Mucosa of rectum (tissue), 2 donors: Measurements from ENCODE around the gene TMEM62.

Experiments used
- H3K27ac ChIP-seq, 2 donors: one replicate each; pipeline ENCODE4 v1.7.0; 2013; ENCODE audit warnings: inconsistent platforms in 2 of 2, low read depth in 2 of 2, low read length in 2 of 2
- H3K27me3 ChIP-seq, 2 donors: one replicate each; pipeline ENCODE4 v1.7.0; 2013; ENCODE audit warnings: low read length in 2 of 2; ENCODE audit not compliant: control insufficient read depth in 2 of 2, insufficient read depth in 2 of 2
- H3K36me3 ChIP-seq, 2 donors: one replicate each; pipeline ENCODE4 v1.7.0; 2013; ENCODE audit warnings: low read length in 2 of 2; ENCODE audit not compliant: control insufficient read depth in 2 of 2, insufficient read depth in 2 of 2
- H3K4me1 ChIP-seq, 2 donors: one replicate each; pipeline ENCODE4 v1.7.0; 2013; ENCODE audit warnings: low read length in 2 of 2, mild to moderate bottlenecking in 1 of 2; ENCODE audit not compliant: control insufficient read depth in 2 of 2, insufficient read depth in 2 of 2
- H3K4me3 ChIP-seq, 2 donors: one replicate each; pipeline ENCODE4 v1.7.0; 2013; ENCODE audit warnings: low read length in 2 of 2
- H3K9ac ChIP-seq, 2 donors: one replicate each; pipeline ENCODE4 v1.7.0; 2013; ENCODE audit warnings: low read length in 2 of 2, low read depth in 1 of 2, mild to moderate bottlenecking in 1 of 2
- H3K9me3 ChIP-seq, 2 donors: one replicate each; pipeline ENCODE4 v1.7.0; 2013; ENCODE audit warnings: low read length in 2 of 2; ENCODE audit not compliant: control insufficient read depth in 2 of 2
- donor health status: healthy.
- donor health status: Normal muscosa, but diverticular disease.

TMEM62 gene

DNA sequence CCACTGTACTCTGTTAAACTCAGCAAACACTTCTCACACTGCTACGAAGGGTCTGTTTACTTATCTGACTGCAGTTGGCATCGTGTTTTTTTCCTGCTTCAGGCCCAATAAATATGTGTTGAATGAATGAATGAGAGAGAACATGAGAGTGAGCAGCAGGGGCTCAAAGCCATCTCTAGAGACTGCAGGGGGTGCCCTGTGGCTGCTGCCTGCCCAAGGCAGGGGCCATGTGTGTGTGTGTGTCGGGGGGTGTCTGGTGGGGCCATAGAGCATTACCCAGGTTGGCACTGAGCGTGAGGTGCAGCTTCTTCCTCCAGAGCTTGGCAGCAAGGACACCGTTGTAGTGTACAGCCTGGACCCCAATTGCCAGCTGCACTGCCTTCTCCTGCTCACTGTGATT, 72.7 kb downstream of the TMEM62 start:
- Histone ChIP-seq H3K9ac (no peak overlapping the region), H3K9me3 (no peaks in the 10 kb centered on the region), H3K36me3 (no peaks in the 10 kb centered on the region), H3K27ac (no peak overlapping the region), H3K4me3 (no peak overlapping the region), H3K4me1 (no peaks in the 10 kb centered on the region), H3K27me3 (peaks cover 0 to 2% of the 10 kb centered on the region in 2 donors)

DNA sequence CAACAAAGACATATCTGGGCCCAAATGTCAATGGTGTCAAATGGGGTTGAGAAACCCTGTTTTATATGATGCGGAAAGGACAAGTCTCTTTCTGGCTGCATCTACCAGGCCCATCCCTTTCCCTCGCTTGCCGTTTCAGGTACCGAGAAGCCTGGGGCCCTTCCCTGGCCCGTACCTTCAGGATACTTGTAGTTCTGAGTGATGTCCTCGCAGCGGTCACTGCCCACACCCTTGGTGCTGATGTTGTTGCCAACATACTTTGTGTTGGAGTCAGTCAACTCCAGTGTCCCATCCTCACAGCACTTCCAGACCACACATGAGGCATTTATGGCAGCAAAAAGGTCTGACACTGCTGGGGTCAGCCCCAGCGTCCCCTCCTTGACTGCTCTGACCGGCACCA, 73.6 kb downstream of the TMEM62 start:
- Histone ChIP-seq H3K36me3 (no peaks in the 10 kb centered on the region), H3K9ac (no peak overlapping the region), H3K27me3 (peaks cover 0 to 2% of the 10 kb centered on the region in 2 donors), H3K4me3 (no peak overlapping the region), H3K4me1 (no peaks in the 10 kb centered on the region), H3K9me3 (no peaks in the 10 kb centered on the region), H3K27ac (no peak overlapping the region)

DNA sequence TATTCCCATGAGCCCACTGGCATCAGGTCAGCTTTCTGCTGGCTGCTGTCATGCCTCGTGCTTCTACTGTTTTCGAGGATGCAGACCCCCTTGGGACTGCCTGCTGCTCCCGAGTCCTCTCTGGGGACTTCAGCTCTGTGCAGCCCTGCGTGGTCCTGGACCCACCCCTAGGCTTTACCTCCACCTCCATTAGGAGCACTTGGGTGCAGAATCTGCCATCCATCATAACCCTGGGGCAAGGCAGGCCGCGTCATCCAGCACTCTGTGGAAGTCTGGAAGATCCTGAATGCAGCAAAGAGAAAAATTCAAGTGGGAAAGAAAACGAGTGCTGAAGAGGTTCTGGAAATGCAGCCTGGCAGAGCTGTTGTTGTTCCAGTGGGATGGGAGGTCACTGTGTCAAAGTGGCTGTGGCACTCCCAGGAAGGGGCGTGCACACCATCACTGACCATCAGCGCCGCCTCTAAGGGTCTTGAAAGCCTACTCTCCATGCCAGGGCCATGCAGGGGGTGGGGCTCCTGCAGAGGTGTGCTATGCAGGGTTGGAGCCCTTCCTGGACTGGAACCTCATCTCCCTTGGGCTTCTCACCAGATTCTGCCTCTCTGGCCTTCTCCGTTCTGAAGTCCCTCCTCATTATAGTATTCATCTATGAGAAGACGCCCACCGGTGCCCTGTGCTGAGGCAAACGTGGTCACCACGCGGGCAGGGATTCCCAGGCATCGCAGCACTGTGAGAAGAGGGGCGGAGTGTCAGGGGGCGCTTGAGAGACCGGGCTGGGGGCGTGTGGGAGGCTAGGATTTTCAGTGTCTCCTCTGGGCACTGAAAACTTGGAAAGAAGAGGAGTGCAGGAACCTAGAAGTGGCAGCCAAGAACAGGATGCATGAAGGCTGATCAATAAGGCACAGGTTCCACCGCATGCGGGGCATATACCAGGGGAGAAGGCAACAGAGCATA, 74.9 kb downstream of the TMEM62 start:
- H3K36me3 ChIP-seq = no peaks in the 10 kb centered on the region
- H3K4me1 ChIP-seq = no peaks in the 10 kb centered on the region
- peaks cover 0 to 2% of the 10 kb centered on the region in 2 donors for H3K27me3 ChIP-seq
- no peaks in the 10 kb centered on the region for H3K9me3 ChIP-seq
- H3K27ac ChIP-seq = no peak overlapping the region
- H3K9ac ChIP-seq = no peak overlapping the region
- no peak overlapping the region for H3K4me3 ChIP-seq

DNA sequence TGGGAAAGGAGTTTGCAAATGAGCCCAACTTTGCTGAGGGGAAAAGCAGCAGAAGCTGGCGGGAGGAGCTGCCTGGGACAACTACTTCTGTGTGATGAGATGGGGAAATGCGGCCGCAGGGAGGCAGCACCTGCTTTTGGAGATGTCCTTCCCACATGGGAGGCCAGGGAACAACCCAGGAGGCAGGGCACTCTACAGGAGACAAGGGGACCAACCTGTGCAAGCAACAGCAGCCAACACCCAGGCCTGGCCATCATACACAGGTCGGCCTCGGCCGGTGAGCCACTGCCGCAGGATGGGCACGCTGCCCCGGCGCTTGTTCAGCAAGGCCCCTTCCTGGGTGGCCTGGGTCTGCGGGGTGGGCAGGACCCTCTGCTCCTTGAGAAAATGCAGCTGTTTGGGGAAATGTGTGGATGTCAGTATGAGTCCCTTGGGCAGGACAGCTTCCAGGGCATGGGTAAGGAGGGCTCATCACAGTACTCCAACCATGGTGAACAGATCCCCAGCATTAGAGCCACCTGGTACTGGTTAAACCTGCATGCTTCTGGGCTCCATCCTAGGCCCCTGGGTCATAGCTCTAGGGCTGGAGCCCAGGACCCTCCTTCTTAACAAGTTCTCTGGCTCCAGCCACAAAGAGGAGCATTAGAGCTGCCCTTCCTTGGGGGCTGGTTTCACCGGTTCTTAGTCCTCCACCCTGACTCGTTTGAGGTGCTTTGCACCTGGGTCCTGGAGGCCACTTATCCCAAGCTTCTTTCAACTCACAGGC, 75.9 kb downstream of the TMEM62 start:
- Histone ChIP-seq H3K9ac (no peak overlapping the region), H3K27ac (no peak overlapping the region)

DNA sequence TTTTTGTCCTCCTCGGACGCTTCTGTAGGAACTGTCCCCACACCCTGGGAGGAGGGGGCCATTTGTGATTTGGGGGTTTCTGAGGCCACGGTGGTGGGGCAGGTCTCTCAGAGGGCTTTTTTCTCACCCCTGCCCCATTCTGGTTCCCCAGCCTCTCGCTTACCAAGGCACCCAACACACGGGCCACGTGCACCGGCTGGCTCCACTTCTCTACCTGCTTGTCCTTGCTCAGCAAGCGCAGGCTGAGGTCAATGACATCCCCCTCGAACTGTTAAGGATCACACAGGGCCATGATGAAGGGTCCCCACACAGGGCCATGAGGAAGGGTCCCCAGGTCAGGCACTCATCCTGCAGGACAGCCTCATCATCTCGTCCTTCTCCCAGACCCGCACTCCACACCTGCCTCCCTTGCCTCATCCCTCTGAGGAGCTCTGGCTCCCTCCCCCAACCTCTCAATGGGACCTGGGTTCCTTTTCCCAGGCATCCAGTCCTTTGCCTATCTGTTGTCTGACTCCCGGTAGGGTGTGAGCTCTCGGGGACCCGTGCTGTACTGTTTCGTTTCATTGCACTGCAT, 76.9 kb downstream of the TMEM62 start:
- H3K9ac ChIP-seq = no peak overlapping the region
- H3K9me3 ChIP-seq = no peaks in the 10 kb centered on the region
- no peak overlapping the region for H3K27ac ChIP-seq
- H3K27me3 ChIP-seq = peaks cover 0 to 2% of the 10 kb centered on the region in 2 donors
- H3K36me3 ChIP-seq = no peaks in the 10 kb centered on the region
- H3K4me3 ChIP-seq = no peak overlapping the region
- no peaks in the 10 kb centered on the region for H3K4me1 ChIP-seq

More for the DNA sequence above, 75.9 kb downstream of the TMEM62 start:
- Histone ChIP-seq H3K9me3 (no peaks in the 10 kb centered on the region), H3K27me3 (peaks cover 0 to 2% of the 10 kb centered on the region in 2 donors), H3K4me3 (no peak overlapping the region), H3K36me3 (no peaks in the 10 kb centered on the region), H3K4me1 (no peaks in the 10 kb centered on the region)

DNA sequence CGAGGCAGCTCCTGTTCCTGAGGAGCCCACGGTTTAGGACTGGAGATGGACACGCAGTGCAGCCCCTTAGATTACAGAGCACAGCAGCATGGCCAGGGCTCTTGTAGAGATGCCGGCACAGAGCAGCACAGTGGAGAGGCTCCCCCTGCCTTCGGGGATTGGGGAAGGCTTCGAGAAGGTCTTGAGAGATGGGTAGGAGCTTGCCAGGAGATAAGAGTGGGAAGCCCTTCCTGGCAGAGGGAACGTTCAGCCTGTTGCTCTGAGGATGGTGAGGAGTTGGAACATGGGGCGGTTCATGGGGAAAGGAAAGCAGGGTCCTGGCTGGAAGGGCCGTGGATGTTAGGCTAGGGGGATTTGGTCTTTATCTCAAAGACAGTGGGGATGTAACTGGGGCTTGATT, 77.4 kb downstream of the TMEM62 start:
- Histone ChIP-seq H3K9ac (no peak overlapping the region), H3K9me3 (no peaks in the 10 kb centered on the region), H3K27ac (no peak overlapping the region), H3K36me3 (no peaks in the 10 kb centered on the region), H3K27me3 (peaks cover 0 to 2% of the 10 kb centered on the region in 2 donors), H3K4me3 (no peak overlapping the region), H3K4me1 (no peaks in the 10 kb centered on the region)

DNA sequence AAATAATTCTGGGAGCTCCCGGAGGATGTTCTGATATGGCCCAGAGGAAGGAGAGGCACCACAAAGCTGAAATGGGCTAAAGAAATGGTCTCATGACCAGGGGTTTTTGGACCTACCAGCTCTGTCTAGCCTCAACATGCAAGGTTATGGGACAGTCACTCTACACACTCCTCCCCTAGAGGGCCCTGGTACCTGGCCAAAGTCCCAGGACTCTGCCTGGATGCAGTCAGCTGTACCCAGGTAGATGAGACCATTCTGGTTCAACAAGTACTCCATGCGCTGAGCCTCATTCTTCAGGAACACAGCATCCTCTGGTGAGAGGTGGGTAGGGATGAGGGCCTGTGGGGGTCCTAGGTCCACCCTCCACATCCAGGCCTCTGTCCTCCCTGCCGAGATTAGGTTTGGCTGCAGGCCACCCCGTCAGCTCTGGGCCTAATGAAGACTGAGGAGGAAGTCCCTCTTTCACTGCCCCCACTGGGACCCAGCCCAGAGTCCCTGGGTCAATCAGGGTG, 77.9 kb downstream of the TMEM62 start:
- Histone ChIP-seq H3K9ac (no peak overlapping the region), H3K9me3 (no peaks in the 10 kb centered on the region), H3K4me1 (no peaks in the 10 kb centered on the region), H3K36me3 (no peaks in the 10 kb centered on the region), H3K27ac (no peak overlapping the region), H3K27me3 (peaks cover 0 to 2% of the 10 kb centered on the region in 2 donors), H3K4me3 (no peak overlapping the region)

DNA sequence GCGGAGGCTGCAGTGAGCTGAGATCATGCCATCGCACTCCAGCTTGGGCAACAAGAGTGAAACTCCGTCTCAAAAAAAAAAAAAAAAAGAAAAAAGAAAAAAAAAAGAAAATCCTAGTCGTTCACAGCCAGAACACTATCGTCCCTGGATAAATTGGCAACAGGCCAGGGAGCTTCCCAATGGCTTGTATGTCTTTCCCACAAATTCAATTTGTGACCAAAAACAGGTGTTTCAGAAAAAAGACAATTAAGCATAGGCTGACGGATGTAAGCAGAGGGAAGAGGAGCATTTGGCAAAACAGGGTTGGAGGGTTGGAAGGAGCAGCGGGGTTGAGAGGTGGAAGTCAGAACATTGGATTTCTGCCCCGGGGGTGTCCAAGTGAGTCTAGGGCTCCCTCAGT, 78.9 kb downstream of the TMEM62 start:
- Histone ChIP-seq H3K9me3 (no peaks in the 10 kb centered on the region), H3K27ac (no peak overlapping the region), H3K27me3 (peaks cover 0 to 2% of the 10 kb centered on the region in 2 donors)

DNA sequence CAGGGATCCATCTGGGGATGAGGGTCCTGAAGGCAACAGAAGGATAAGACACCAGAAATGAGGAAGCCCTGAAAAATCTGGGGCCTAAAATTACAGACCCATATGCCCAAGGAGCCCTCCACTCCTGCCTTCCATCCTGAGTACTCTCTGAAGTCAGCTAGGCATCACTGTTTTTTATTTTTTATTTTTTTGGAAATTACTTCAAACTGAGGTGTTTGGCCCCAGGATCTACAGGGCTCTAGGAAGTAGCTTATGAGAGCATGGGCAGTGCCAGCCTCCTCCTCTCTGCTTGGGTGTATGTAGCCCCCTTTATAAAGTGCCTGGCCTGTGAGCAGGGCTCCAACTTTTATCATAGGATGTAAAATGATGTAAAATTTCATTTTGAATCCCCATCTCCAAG, 79.6 kb downstream of the TMEM62 start:
- Histone ChIP-seq H3K36me3 (no peaks in the 10 kb centered on the region), H3K9ac (no peak overlapping the region), H3K27me3 (peaks cover 0 to 2% of the 10 kb centered on the region in 2 donors), H3K9me3 (no peaks in the 10 kb centered on the region), H3K4me1 (no peaks in the 10 kb centered on the region), H3K4me3 (no peak overlapping the region), H3K27ac (no peak overlapping the region)

More for the DNA sequence above, 78.9 kb downstream of the TMEM62 start:
- H3K4me3 ChIP-seq = no peak overlapping the region
- no peaks in the 10 kb centered on the region for H3K4me1 ChIP-seq
- no peak overlapping the region for H3K9ac ChIP-seq
- H3K36me3 ChIP-seq = no peaks in the 10 kb centered on the region

DNA sequence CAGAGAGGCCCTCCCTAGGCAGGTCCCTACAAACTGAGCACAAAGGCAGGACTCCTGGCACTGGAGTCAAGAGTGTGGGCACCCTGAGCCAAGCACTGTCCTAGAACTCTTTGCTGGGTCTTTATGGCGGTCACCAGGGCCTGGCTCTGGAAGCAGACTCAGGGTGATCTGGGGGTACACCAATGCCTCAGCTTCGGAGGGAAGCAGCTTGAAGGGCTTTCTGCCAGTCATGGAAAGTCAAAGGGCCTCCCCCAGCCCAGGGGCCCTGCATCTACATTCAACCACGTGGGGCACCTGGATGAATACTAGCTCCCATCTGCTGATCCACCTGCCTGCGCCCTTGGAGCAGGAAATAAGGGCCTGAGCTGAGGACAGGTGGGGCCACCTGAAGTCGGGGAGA, 80.1 kb downstream of the TMEM62 start:
- no peak overlapping the region for H3K4me3 ChIP-seq
- no peak overlapping the region for H3K9ac ChIP-seq
- no peaks in the 10 kb centered on the region for H3K36me3 ChIP-seq
- H3K27me3 ChIP-seq = peaks cover 0 to 2% of the 10 kb centered on the region in 2 donors
- no peaks in the 10 kb centered on the region for H3K4me1 ChIP-seq
- H3K9me3 ChIP-seq = no peaks in the 10 kb centered on the region
- no peak overlapping the region for H3K27ac ChIP-seq
